GM10266 (cell line): ENCODE measurements around the gene WASF1.
"Not testable (repeated sequence)": the region's sequence is repeated elsewhere in the genome, so short reads cannot be mapped to it uniquely, and the experiment has no call there.

Source experiments
- DNase-seq: peaks from one replicate; pipeline ENCODE4 v3.0.0; 2012; ENCODE audit errors: extremely low spot score
- CTCF ChIP-seq: IDR thresholded peaks from 2 replicates; pipeline ENCODE4 v1.5.1; 2012; ENCODE audit warnings: mild to moderate bottlenecking, low read depth; ENCODE audit not compliant: control insufficient read depth, insufficient read depth; ENCODE audit errors: missing control alignments

WASF1 gene

GRCh38 chr6:110090876-110091275, 88.6 kb downstream of the WASF1 start:
- DNase-seq, result no peak
- TF ChIP-seq CTCF, result no peak

GRCh38 chr6:110089323-110089722, 90.1 kb downstream of the WASF1 start:
- TF ChIP-seq CTCF, result no peak
- no peak for DNase-seq

- TF ChIP-seq CTCF, result no peak
Observed at GRCh38 chr6:110085285-110085684, 94.2 kb downstream of the WASF1 start.

GRCh38 chr6:110083875-110084585, 95.4 kb downstream of the WASF1 start:
- no peak for DNase-seq
- no peak for TF ChIP-seq CTCF

More at GRCh38 chr6:110085285-110085684, 94.2 kb downstream of the WASF1 start:
- no peak for DNase-seq

- no peak for DNase-seq
- TF ChIP-seq CTCF, result no peak
Observed at GRCh38 chr6:110075406-110075805, 104.1 kb downstream of the WASF1 start.

- DNase-seq, result not testable (repeated sequence)
Observed at GRCh38 chr6:110073474-110073873, 106.0 kb downstream of the WASF1 start.

GRCh38 chr6:110068592-110068967, 110.9 kb downstream of the WASF1 start:
- TF ChIP-seq CTCF, result no peak
- DNase-seq, result no peak
